NCI-H446 (cell line): ENCODE data around the gene MVB12A.
A peak's percentile ranks its signal among the peaks of the same experiment; 100 is the strongest.

Experiments used
- DNase-seq, 2 experiments: peaks; one replicate each; lab custom pipeline; 2025; lab: John Stamatoyannopoulos, UW

MVB12A gene

DNA sequence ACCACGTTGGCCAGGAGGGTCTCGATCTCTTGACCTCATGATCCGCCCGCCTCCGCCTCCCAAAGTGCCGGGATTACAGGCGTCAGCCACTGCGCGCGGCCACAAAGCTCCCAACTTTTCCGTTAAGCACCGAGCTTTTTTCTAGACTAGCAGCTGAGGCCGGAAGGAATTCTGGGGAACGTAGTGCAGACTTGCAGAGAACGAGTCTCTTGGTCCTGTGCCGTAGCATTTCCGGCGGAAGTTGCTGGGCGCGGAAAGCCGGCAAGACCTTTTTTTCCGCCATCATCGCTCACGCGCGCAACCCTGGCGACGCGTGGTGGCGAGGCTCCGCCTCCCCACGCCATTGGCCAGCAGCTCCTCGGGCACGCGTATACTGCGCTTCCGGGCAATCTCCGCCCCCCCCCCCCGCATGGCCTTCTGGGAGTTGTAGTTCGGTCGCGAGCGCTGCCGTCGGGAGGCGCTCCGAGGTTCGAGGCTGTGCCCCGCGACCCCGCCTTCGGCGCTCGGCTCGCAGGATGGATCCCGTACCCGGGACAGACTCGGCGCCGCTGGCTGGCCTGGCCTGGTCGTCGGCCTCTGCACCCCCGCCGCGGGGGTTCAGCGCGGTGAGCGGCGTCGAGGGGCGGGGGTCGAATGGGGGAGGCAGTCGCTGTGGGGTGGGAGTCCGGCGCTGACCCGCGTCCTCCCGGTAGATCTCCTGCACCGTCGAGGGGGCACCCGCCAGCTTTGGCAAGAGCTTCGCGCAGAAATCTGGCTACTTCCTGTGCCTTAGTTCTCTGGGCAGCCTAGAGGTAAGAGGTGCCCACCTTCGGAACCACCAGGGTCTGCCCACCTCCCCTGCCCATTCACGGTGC is at the start of gene MVB12A:
TSS of gene MVB12A (plus strand) at position 427 of the 854 bp plus-strand sequence. CDS start at position 516, 89 bp downstream.
- peak; percentile 98 to 100 for DNase-seq

DNA sequence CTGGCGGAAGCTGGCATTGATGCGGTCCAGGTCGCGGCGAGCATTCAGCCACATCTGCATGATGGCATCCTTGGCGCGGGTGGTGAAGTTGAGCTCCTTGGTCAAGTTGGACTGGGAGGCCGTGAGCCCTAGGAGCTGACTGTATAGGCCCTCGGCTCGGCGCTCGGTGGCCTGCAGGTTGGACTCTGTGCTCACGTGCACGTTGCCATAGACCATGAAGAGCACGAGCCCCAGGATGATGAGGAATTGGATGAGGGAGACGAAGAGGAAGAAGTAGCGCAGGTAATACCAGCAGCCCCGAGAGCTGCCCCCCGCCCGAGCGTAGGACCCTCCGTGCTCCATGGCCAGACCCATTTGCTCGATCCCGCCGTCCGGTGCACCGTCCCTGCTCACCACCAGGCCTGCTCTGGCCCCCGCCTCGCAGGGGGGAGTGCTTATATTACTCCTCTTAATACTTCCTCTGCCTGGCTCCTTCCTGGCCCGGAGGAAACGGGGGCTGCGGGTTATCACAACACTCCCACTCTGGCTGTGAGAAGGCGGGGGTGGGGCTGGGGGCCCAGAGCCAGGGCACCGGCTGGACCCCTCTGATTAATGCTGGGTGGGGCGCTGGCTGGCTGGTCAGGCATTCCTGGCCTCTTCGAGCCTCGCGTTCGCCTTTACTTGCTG is 42.8 kb upstream of the MVB12A start, which contains the start of gene PLVAP:
TSS of gene PLVAP (minus strand) at position 408 of the 666 bp plus-strand sequence. CDS start at position 354, 54 bp downstream.
- DNase-seq: no peak

DNA sequence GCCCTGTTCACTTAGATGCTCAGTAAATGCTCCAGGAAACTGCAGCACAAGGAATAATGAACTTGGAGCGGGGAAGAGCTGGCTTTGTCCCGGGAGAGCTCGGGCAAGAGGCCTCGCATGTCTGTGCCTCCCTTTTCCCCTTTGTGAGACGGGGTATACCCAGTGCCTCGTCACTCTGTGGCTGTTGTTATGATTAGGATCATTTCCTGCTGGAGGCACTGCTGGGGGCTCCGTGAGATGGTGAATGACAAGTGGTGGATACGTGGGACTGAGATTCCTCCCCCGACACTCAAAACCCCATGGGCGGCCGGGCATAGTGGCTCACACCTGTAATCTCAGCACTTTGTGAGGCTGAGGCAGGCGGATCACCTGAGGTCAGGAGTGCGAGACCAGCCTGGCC is 41.6 kb upstream of the MVB12A start:
- no peak for DNase-seq

DNA sequence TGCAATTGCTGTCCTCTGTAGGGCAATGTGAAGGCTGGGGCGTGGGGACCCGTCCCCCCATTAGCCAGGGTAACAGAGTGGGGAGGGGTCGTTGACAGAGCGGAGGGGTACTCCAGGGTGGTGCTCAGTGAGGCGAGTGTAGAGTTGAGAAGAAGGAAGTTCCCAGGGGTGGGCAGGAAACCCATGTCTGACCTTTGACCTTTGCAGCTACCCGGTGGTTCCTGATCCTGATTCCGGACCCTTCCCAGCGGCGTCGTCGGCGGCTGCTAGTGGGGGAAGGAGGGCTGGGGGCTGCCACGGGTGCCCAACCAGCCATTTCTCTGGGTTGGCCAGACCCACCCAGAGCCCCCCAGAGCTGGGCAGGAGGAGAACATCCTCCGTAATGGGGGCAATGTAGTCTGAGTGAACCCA is 40.6 kb upstream of the MVB12A start:
- no peak for DNase-seq

DNA sequence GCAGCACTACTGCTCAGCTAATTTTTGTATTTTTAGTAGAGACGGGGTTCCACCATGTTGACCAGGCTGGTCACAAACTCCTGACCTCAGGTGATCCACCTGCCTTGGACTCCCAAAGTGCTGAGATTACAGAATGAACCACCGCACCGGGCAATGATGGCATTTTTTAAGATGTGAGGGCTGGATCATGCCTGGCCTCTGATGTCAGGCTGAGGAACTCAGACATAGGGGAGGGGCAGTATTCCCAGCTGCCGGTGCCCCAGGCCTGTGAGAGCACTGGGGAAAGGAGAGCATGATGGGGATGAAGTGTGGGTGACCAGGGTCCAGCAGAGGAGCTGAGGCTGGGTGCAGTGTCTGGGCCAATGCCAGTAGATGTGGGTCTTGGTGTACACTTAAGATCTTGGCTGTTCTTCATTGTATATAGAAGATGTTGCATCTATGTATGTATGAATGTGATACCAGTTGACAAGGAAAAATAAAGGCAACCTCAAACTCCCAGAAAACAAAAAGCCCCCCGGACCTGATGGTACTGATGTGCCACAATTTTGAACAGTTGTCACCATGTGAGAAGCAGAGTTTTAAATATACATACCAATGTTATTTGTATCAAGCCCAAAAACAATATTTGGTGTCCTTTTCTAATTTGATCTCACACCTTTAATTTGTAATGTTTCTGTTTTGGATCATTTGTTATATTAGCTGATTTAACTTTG is 39.3 kb upstream of the MVB12A start:
- no peak for DNase-seq

DNA sequence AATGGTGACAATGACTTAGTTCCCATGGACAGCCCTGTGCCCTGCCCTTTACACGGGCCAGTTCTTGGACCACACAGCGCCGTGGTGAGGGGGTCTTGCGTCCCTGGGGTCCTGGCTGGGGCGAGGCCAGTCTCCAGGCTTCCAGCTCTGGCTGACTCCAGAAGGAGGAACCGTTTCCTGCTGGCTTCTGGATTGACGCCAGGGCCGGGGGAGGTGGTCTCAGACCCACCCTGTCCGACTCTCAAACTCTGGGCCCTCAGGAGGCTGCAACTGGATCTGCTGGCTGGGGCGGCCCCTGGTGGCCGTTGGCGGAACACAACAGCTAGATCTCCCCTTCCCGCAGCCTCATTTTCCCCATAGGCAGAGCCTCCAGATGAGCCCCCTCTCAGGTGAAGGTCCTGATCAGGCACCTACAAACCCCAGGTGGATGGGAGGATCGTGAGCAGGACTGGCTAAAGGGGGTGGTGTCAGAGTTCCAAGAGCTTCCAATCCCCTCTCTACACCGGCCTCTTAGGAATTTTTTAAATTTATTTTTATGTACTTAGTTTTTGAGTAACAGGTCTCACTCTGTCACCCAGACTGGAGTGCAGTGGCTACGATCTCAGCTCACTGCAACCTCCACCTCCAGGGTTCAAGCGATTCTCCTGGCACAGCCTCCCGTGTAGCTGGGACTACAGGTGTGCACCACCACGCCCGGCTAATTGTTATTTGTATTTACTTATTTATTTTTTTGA is 33.8 kb upstream of the MVB12A start:
- peak in 1 of 2 experiments; percentile 67 for DNase-seq

DNA sequence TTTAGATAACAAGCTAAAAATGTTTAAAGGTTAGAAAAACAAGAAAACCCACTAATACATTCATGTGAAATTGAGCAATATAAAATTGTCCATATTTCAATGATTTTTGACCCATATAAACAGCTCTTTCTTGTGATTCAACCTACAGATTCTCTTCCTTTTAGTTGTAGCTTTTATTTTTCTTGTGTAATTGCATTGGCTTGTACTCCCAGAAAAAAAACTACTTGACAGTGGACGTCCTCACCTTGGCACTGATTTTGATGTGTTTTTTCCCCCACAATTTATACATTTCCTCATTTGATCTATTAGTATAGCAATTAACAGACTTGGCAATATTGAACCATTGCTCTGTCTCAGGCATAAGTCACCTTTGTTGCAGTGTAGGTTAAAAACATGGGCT is 30.6 kb upstream of the MVB12A start:
- DNase-seq: no peak

DNA sequence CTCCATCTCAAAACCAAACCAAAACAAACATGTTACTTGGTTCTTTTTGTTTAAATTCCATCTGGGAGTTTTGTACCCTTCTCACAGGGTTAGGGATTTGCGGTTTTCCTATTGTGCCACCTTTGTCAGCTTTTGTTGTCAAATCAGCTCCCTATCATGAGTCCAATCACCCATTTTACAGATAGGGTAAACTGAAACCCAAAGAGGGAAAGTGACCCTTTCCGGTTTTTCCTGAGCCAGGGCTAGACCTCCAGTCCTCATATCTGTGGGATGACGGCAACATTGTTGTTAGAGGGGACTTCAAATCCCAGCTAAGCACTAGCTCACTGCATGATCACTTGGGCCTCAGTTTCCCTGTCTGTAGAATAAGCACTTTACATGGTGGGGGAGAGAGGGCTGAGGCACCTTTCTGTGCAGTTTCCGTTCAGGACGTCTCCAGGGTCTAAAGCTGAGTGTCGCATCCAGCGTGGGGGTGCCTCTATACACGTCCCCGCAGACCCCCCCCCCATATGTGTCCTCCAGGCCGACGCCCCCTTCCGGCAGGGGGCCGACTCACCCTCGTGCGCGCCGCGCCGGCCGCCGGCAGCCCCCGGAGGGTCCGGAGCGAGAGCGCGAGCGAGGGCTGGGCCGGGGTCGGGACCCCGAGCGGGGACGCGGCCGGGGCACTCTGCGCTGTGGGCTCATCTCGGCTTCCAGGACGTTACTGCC is 29.7 kb upstream of the MVB12A start:
- no peak for DNase-seq

DNA sequence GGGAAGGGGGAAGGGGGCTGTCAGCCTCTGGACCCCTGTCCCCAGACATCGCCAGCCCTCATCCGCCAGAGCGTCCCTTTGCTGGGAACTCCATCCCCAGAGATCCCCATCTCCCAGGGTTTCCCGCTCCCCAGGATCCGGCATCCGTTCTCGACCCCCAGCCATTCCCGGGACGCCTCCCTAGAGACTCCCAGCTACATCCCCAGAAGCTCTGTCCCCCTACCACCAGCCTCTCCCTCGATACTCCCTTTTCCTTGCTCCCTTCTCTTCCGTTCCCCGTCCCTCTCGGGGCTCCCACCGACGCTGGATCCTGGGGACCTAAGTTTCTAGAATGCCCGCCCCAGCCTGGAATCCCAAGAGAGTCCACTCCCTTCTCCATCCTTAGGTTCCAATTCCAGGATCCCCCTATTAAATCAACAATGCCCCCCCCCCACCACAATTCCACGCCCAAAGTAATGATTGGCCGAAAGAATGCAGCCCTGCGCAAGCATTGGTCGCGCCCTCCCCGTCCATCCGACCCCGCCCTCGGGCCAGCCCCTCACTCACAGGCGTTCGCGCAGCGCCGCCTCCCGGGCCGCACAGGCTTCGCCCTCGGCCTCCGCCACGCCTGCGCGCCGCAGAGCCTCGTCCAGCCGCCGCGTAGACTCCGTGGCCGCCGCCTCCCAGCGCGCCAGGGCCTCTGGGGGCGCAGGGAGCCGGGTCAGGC is 29.0 kb upstream of the MVB12A start:
- DNase-seq: peak; percentile 62 to 94

DNA sequence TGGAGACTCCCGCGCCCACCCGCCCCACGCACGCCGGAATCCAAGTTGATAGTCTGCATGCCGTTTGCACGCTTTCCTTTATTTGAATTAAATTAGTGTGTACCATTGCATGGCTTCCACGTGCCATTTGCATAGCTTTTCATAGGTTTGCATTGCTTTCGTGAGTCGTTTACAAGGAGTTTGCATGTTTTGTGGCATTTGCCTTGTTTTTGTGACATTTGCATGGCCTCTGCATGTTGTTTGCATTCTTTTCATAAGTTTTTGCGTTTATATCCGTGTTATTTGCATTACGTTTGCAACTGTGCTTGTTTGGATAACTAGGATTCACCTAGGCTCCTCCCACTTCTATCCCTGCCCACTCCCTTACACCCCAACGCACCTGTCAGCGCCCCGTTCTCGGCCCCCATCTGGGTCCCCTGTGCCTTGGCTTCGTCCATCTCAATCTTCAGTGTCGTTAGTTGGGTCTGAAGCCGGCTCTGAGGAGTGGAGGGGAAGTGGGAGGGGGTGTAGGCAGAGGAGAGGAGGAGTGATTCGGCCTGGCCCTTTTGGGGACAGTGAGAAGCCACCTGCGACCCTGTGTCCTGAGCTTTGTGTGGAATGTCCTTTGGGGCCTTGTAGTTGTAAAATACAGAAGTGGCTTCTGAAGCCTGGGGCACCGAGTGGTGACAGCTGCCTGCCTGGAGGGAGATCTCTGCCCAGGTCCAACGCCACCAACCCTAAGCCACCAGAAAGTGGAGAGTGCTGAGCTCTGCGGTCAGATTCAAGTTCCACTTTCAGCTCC is 28.3 kb upstream of the MVB12A start:
- DNase-seq: no peak

DNA sequence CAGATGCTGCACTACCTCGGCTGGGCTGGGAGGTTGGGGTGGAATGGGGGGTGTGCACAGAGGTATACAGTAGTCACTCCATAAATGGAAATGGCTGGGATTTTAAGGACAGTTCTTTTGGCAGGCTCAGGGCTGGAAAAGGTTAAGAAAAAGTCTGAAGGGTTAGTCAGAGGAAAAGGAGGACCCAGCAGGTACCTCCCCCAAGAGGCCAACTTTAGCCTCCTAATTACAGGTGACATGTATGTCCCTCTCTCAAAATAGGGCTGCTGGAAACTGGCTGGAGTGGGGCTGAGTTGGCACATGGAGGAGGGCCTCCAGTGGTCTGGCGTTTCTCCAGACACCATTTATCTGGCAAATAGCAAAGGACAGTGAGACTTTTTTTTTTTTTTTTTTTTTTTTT is 26.8 kb upstream of the MVB12A start:
- DNase-seq: no peak

DNA sequence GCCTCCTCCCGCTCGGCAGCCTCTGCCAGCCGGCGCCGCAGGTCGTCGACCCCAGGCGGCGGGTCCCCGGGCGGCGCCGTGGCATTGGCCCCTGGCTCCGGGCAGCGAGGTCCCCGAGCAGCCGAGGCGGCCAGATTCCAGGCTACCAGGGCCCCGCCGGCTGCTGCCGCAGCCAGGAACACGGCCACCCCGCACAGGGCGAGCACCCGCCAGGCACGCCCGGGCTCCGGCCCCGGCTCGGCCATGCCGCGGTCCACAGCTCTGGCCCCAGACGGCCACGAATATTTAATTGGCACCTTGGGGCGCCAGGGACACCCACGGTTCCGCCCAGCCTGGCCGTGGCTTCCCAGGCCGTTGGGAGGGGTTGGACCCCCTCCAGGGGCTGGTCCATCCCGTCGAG is 25.9 kb upstream of the MVB12A start, which contains the start of gene CCDC194:
TSS of gene CCDC194 (minus strand) at position 283 of the 400 bp plus-strand sequence. CDS start at position 245, 38 bp downstream.
- DNase-seq: no peak

DNA sequence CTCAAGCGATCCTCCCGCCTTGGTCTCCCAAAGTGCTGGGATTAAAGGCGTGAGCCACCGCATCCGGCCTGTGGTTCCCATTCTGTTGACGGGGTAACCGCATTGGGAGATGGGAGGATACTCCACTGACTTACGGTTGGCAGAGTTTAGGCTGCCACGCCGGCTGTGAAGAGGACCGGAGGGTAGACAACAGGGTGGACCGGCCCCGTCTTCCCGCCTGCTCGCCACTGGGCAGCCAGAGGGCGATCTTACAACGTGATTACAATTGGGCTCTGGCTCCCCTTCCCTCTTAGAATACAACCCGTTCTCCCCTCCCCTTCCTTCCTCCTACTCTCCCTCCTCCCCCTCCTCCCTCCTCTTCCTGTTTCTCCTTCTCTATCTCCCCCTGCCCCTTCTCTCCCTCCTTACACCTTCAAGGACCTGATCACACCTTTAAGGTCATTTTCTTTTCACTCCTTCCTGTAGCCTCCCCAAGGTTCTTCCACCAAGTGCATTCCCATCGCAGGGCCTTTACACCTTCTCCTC is 24.9 kb upstream of the MVB12A start:
- peak in 1 of 2 experiments; percentile 68 for DNase-seq

DNA sequence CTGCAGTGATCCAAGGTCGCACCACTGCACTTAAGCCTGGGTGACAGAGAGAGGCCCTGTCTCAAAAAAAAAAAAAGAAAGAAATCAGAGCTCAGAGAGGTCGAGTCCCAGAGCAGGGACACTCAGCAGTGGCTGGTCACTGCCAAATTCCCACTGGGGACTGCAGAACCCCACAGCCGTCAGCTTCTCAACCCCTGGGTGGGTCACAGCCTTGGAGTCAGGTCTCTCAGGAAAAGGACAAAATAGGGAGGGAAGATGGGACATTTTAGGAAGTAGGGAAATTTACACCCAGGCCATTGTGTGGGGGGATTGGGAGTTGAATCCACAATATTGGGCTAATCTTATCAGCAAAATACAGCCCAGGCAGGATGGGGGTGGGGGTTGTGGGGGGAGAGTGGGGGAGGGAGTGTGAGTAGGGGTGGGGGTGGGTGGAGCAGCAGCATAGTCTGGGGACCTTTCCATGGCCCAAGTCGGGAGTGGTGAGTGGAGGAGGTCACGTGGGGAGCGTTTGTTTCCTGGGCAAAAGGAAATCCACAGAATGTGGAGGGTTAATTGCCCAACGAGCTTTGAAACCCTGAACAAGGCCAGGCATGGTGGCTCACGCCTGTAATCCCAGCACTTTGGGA is 20.8 kb upstream of the MVB12A start:
- DNase-seq: no peak

DNA sequence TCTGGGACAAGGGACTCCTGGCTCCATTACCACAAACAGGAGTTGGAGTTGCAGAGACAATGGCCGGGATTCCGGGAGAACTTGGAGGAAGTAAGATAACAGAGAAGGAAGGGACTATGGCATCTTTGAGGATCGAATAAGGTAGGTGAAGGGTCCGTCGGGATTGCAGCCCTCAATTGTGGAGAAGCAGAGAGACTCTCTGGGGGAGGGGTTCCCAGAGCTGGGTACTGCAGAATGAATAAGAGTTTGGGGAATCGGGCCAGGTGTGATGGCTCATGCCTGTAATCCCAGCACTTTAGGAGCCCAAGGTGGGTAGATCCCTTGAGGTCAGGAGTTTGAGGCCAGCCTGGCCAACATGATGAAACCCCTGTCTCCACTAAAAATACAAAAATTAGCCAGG is 18.2 kb upstream of the MVB12A start:
- DNase-seq: no peak

DNA sequence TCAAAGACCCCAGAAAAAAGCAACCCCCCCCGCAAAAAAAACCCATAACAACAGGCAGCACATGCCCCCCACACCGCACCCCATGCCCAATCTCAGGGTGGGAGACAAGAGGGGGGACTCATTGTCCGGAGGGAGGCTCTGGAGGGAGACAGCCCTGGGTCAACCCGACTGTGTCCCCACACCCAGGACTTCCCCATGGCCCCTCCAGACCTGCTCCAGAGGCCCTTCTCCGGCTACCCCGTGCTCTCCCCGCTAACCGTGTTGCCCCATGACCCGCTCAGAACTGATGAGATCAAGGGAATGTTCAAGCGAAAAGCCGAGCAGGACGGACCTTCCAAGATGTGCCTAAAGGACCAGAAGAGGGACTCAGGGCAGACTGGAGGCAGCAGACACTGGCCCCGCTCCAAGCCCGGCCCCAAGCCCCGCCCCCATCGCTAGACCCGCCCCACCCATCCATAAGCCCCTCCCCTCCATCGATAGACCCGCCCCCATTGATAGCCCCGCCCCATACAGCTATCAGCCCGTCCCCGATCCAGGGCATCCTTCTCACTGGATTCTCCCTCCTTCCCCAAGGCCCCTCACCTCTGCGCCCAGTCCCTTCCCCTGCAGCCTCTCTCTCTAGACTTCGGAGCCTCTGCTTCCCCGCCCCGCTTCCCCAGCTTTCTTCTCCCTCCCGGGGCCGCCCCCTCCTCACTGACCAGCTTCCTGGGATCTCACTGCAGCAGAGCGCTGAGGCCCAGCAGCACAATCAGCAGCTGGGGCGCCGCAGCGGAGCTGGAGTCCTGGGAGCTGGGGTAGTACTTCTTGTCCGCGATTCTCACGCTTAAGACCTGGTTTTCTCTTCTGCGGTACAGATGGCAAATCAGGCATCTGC is 16.6 kb upstream of the MVB12A start:
- no peak for DNase-seq

DNA sequence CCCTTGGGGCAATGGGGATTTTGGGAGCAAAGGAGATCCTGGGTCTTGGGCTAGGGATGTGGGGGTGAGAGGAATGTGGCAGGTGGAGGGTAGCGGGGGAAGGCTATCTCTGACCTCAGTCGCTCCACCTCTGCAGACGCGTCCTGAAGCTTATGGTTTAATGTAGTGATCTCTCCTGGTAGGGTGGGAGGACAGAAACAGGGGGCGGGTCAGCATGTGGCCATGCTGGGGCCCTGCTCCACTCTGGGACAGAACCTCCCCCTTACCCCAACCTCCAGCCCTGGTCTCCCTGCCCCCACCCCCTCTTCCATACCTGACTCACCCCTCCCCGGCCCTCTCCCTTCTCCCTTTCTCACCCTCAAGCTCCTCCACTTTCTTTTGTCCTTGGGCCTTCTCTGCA is 15.8 kb upstream of the MVB12A start:
- DNase-seq: no peak
